ENCODE data around the gene LY6G5C.

The LY6G5C gene

GRCh38 chr6:31631681-31632278 is 49.1 kb downstream of the LY6G5C start:
- ChIA-PET POLR2A (no interaction called here), CTCF (no interaction called here)
- no peak for TF ChIP-seq PKNOX1 (IDR thresholded peaks at IDR 0.05)
- no peak for TF ChIP-seq TARDBP (IDR thresholded peaks at IDR 0.05)
- no peak for TF ChIP-seq HDGF (IDR thresholded peaks at IDR 0.05; ENCODE audit: borderline replicate concordance)
- TF ChIP-seq FOXK2 (IDR thresholded peaks at IDR 0.05), result no peak
- TF ChIP-seq FOXA1 (IDR thresholded peaks at IDR 0.05), result no peak
- no peak for DNase-seq (ENCODE audit: extremely low spot score)

GRCh38 chr6:31631209-31631608 is 49.7 kb downstream of the LY6G5C start:
- TF ChIP-seq SUZ12 (IDR thresholded peaks at IDR 0.05), result no peak
- DNase-seq (ENCODE audit: extremely low spot score), result no peak
- ChIA-PET POLR2A (no interaction called here), CTCF (no interaction called here)

DNA sequence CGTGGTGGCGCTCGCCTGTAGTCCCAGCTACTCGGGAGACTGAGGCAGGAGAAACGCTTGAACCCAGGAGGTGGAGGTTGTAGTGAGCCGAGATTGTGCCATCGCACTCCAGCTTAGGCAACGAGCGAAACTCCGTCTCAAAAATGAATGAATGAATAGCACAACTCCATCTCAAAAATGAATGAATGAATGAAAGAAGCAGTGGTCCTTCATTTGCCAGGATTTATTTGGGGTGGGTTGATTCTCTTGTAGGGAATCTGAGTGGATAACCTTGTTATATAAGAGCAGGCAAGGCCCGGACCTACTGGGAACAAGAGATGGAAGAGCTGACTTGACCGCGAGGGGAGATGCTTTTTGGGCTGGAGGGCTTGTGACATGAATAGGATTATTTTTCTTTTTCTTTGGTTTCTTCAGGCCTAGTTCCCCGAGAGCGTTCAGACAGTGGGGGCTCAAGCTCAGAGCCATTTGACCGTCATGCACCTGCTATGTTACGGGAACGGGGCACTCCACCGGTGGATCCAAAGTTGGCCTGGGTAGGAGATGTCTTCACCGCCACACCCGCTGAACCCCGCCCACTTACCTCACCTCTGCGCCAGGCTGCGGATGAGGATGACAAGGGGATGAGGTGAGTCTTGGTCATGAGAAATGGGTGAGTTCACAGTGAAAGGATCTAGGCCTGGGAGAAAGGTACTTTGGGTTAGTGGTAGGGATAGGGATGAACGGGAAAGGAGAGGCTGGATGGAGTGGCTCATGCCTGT is 50.5 kb downstream of the LY6G5C start:
- TF ChIP-seq PKNOX1 (IDR thresholded peaks at IDR 0.05), result no peak
- TF ChIP-seq FOXK2 (IDR thresholded peaks at IDR 0.05), result no peak
- TF ChIP-seq SP1 (IDR thresholded peaks at IDR 0.05), result no peak
- TF ChIP-seq L3MBTL2 (conservative IDR thresholded peaks at IDR 0.05), result no peak
- no peak for TF ChIP-seq FOXM1 (IDR thresholded peaks at IDR 0.05; ENCODE audit: borderline replicate concordance)
- no peak for TF ChIP-seq FOXA1 (IDR thresholded peaks at IDR 0.05)
- TF ChIP-seq SUZ12 (IDR thresholded peaks at IDR 0.05), result no peak
- no peak for DNase-seq (ENCODE audit: extremely low spot score)
- POLR2A ChIA-PET, result interaction anchor here (1.3 to 1.7 kb wide), 2 partner anchors 10 to 14 kb away, joined by 3 to 5 read pairs; no protein-coding TSS in a partner anchor
- CTCF ChIA-PET, result interaction anchor here (0.6 kb wide), 1 partner anchor 142 kb away, joined by 5 read pairs; no protein-coding TSS in a partner anchor

GRCh38 chr6:31629014-31629413 is 51.9 kb downstream of the LY6G5C start:
- ChIA-PET CTCF (interaction anchor here (0.6 kb wide), 1 partner anchor 9 kb away, joined by 3 read pairs; no protein-coding TSS in a partner anchor), POLR2A (interaction anchor here (1.0 to 1.7 kb wide), 3 partner anchors 10 to 23 kb away, joined by 3 to 6 read pairs (median 3); partner anchors contain the start of gene BAG6)
- no peak for DNase-seq (ENCODE audit: extremely low spot score)
- TF ChIP-seq ELF4 (IDR thresholded peaks at IDR 0.05) (no peak), PKNOX1 (IDR thresholded peaks at IDR 0.05) (no peak), HDGF (IDR thresholded peaks at IDR 0.05; ENCODE audit: borderline replicate concordance) (no peak), CTBP1 (IDR thresholded peaks at IDR 0.05; ENCODE audit: borderline replicate concordance) (no peak), SUZ12 (IDR thresholded peaks at IDR 0.05) (no peak), ARNT (IDR thresholded peaks at IDR 0.05) (no peak), FOXM1 (IDR thresholded peaks at IDR 0.05; ENCODE audit: borderline replicate concordance) (no peak), ZNF384 (IDR thresholded peaks at IDR 0.05) (no peak), L3MBTL2 (conservative IDR thresholded peaks at IDR 0.05) (no peak), SP1 (IDR thresholded peaks at IDR 0.05) (no peak), BHLHE40 (IDR thresholded peaks at IDR 0.05; ENCODE audit: borderline replicate concordance) (no peak), NFRKB (IDR thresholded peaks at IDR 0.05) (no peak), FOXK2 (IDR thresholded peaks at IDR 0.05) (no peak), LEF1 (IDR thresholded peaks at IDR 0.05; ENCODE audit: borderline replicate concordance) (no peak), FOXA1 (IDR thresholded peaks at IDR 0.05) (no peak)

DNA sequence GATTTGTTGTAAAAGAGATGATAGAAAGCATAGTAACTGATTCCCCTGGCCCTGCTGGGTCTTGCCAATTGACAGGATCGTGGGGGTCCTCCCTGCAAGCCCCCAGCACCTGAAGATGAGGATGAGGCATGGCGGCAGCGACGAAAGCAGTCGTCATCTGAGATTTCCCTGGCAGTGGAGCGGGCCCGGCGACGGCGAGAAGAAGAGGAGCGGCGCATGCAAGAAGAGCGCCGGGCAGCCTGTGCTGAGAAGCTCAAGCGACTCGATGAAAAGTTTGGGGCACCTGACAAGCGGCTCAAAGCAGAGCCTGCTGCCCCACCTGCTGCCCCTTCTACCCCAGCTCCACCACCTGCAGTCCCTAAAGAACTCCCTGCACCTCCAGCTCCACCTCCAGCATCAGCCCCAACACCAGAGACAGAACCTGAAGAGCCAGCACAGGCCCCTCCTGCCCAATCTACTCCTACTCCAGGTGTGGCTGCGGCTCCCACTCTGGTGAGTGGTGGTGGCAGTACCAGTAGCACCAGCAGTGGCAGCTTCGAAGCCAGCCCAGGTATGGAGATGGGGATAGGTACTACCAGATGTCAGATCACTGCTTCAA is 53.1 kb downstream of the LY6G5C start:
- no peak for TF ChIP-seq ARNT (IDR thresholded peaks at IDR 0.05)
- TF ChIP-seq PKNOX1 (IDR thresholded peaks at IDR 0.05), result no peak
- TF ChIP-seq SP1 (IDR thresholded peaks at IDR 0.05), result no peak
- no peak for TF ChIP-seq ZNF384 (IDR thresholded peaks at IDR 0.05)
- TF ChIP-seq FOXM1 (IDR thresholded peaks at IDR 0.05; ENCODE audit: borderline replicate concordance), result no peak
- no peak for TF ChIP-seq NFRKB (IDR thresholded peaks at IDR 0.05)
- no peak for TF ChIP-seq BHLHE40 (IDR thresholded peaks at IDR 0.05; ENCODE audit: borderline replicate concordance)
- no peak for TF ChIP-seq FOXA1 (IDR thresholded peaks at IDR 0.05)
- TF ChIP-seq LEF1 (IDR thresholded peaks at IDR 0.05; ENCODE audit: borderline replicate concordance), result no peak
- TF ChIP-seq FOXK2 (IDR thresholded peaks at IDR 0.05), result no peak
- DNase-seq (ENCODE audit: extremely low spot score), result no peak
- ChIA-PET POLR2A (interaction anchor here (1.1 to 1.3 kb wide), 2 partner anchors 9 to 10 kb away, joined by 3 read pairs; no protein-coding TSS in a partner anchor), CTCF (no interaction called here)

GRCh38 chr6:31626952-31627351 is 53.9 kb downstream of the LY6G5C start:
- POLR2A ChIA-PET, result interaction anchor here (0.6 kb wide), 1 partner anchor 26 kb away, joined by 3 read pairs; the partner anchor contains the start of gene BAG6
- DNase-seq (ENCODE audit: extremely low spot score), result no peak
- CTCF ChIA-PET, result no interaction called here
- TF ChIP-seq ELF4 (IDR thresholded peaks at IDR 0.05) (no peak), FOXK2 (IDR thresholded peaks at IDR 0.05) (no peak), TARDBP (IDR thresholded peaks at IDR 0.05) (no peak), SUZ12 (IDR thresholded peaks at IDR 0.05) (no peak), ARNT (IDR thresholded peaks at IDR 0.05) (no peak), SP1 (IDR thresholded peaks at IDR 0.05) (no peak), NFRKB (IDR thresholded peaks at IDR 0.05) (no peak), BHLHE40 (IDR thresholded peaks at IDR 0.05; ENCODE audit: borderline replicate concordance) (no peak), PKNOX1 (IDR thresholded peaks at IDR 0.05) (no peak), FOXA1 (IDR thresholded peaks at IDR 0.05) (no peak), CTBP1 (IDR thresholded peaks at IDR 0.05; ENCODE audit: borderline replicate concordance) (no peak), LEF1 (IDR thresholded peaks at IDR 0.05; ENCODE audit: borderline replicate concordance) (no peak), ZNF384 (IDR thresholded peaks at IDR 0.05) (no peak)

Measured in HEK293T (cell line).